Stimulated activated CD4-positive, alpha-beta T cell treated with anti-CD3 and anti-CD28 coated beads, TNF-alpha, amount 100 ng/mL, for 24 hours (primary cell): Measurements from ENCODE around the gene TRIM3.
A peak's percentile ranks its signal among the peaks of the same experiment; 100 is the strongest.

ENCODE experiments used
- DNase-seq, 3 experiments: peaks; one replicate each; pipeline ENCODE4 v3.0.0-alpha.2; 2020; ENCODE audit warnings: low read depth in 3 of 3

Gene TRIM3

DNA sequence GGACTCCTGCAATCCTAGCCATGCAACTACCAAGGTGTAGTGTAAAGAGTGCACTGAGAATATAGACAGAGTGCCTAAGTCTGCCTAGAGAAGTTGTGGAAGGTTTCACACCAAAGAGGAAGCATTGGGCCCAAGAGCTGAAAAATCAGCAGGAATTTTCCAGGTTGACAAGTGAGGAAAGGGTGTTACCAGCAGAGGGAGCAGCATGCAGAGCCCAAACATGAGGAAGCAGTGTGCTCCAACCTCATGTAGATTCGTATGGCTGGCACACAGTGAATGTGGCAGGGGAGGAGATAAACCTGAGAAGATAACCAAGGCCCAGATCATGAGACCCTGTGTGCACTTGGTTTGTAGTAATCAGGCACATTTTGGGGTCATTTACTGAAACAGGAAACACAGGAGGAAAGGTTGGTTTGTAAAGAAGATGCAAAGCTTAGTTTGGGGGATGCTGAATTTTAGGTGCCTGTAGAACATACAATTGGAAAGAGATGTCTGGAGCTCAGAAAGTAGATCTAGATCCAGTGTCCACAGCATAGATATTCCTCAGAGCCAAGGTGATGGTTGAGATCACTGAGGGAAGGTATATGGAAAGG lies 34.7 kb downstream of the TRIM3 start:
- DNase-seq = peak in 1 of 3 experiments; percentile 20

DNA sequence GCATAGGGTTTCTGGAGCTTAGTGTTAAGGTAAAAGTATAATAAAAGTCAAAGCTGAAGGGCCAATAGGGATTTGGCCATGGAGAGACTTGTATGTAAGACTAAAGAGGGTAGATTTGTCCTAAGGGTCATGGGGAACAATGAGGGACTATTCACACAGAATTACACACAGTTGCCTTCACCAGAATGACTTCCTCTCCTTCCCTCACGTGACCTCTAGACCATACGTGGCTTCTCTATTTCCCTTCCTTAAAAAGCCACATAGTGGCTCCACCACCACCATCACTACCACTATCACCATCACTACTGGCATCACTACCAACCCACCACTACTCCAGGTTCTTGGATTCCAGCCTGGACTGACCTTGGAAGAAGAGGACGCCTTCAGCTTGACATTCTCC lies 35.7 kb downstream of the TRIM3 start:
- DNase-seq = no peak

DNA sequence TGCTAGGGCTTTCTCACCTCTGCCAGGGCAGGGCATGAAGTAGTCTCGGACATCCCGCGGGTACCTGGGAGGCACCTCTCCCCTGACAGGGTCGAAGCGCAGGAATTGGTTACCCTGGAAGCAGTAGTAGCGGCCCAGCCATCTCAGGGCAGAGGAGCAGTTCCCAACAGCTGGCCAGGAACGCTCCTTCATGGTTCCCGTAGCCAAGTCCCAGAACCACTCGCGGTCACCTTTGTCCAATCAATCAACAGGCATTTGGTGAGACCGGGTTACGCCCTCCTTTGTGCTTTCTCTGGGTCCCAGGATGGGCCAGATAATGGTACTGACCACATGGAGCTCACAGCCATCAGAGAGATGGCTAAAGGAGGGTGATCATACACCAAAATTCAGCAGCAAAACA lies 36.3 kb downstream of the TRIM3 start:
- no peak for DNase-seq

DNA sequence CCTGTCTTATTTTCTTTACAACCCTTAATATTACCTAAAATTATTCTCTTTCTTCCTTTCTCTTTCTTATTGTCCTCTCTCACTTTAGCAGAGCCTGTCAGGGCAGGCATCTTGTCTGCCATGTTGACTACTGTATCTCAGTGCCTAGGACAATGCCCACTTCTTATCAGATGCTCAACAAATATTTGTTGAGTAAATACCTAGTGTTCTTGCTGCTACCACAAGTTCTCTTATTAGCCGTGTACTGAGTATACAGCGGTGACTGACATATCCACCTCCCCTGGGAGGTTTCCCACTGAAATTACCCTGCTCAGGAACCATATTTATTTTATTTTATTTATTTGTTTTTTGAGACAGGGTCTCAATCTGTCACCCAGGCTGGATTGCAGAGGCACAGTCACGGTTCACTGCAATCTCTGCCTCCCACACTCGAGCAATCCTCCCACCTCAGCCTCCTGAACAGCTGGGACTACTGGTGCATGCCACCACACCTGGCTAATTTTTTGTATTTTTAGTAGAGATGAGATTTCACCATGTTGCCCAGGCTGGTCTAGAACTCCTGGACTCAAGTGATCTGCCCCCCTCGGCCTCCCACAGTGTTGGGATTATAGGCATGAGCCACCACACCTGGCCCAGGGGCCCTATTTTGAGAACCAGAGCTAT lies 39.6 kb downstream of the TRIM3 start:
- DNase-seq = no peak

GRCh38 chr11:6431861-6432260 lies 41.9 kb downstream of the TRIM3 start:
- DNase-seq = no peak

DNA sequence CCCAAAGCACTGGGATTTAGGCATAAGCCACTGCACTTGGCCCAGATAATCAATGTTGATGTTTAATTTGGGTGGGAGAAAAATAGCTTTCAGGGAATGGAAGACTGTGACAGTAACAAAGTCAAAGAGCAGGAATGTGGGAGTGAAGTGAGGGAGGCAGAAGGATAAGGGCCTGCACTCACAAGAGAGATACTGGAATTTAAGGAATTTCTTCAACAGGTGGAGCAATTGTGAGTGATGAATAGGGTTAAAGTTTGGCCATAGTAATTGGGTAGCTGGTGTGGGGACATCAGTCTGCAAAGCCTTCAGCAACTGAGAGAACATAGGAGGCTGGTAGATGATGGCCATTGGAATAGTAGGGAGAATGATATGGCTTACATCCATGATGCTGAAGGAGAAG lies 46.2 kb downstream of the TRIM3 start:
- no peak for DNase-seq

- no peak for DNase-seq
Measured at GRCh38 chr11:6420677-6421076, 53.1 kb downstream of the TRIM3 start.

DNA sequence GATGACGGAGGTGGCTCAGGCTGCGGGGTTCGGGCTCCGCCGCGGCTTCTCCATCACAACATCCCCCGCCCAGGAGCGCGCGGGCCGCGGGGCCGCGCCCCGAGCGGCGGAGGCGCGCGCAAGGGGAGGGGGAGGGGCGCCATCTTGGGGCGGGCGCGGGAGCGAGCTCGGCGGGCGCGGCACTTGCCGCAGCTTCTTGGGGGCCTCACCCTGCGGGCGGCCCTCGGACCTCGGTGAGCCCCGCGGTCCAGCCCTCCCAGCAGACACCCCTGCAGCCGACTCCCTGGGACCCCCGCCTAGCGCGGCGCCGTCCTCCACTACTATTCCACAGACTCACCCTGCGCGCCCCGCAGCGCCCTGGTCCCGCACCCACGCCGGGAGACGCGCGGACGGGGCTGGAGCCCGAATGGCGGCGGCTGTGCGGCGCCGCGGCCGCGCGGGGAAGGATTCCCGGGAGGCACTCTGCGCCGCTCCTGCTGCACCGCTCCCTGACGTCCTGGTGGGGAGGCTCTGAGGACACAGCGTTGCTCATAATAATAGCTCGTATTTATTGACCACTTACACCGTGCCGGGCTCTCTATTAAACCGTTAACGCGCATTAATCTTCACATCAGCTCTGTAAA lies 54.6 kb downstream of the TRIM3 start, which contains the start of gene APBB1:
Gene APBB1, minus strand, starts transcription at position 86 of the 623 bp plus-strand sequence. CDS start 7,747 bp downstream, outside the sequence.
- peak; percentile 33 to 69 (median 55) for DNase-seq

DNA sequence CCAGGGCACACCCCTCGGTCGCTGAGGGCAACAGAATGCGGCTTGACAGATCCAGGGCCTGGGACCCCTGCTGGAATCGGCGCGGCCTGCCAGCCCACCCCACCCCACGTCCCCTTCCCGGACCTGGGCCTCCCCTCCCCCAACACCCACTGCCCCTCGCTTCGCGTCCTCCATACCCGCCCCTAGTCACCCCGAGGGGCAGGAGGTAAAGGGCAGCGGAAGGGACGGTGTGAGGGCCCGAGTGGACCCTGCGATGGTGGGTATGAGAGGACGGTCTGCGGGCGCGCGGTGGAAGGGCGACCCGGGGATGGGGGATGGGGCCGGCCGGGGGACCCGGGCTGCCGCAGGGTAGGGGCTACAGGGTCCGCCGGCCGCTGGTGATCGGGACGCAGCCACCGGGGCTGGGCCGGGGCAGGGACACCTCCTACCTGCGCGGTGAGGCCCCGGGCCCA lies 55.2 kb downstream of the TRIM3 start:
- DNase-seq = no peak

- no peak for DNase-seq
Measured at GRCh38 chr11:6417907-6418556, 55.7 kb downstream of the TRIM3 start.

DNA sequence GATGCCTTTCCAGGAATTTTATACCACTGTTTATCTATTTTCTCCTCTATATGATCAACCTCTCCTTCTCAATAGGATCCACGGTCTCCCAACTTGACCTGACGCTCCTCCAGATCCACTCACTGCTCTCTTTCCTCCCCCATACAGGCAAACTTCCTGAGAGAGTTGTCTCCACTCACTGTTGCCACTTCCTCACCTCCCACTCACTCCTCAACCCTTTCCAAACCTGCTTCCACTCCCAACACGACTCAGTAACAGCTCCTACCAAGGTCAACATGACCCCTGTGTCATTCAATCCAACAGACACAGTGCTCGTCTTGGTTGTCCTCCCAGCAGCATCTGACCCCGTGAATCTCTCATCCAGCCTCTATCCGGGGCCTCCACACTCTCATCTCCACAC lies 57.9 kb downstream of the TRIM3 start:
- DNase-seq = no peak

DNA sequence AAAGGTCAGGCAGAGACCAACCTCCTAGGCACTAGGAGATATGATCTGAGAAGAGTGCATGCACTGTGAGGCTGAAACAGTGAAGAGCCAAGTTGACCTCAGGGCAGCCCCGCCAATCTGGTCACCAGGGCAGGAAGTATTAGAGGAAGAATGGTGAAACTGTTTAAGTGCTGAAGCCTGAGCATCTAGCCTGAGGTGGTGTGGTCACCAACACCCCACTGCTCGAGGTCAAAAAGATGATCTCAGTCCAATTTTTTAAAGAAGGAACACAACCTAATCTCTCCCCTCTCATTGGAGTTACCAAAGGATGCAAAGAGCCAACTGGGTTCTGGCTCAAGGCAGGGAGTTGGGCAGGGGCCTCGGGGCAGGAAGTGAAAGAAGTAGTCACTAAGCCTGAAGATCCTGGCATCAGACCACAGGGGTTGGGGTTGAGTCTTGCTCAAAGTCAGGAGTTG lies 58.8 kb downstream of the TRIM3 start:
- DNase-seq = no peak

DNA sequence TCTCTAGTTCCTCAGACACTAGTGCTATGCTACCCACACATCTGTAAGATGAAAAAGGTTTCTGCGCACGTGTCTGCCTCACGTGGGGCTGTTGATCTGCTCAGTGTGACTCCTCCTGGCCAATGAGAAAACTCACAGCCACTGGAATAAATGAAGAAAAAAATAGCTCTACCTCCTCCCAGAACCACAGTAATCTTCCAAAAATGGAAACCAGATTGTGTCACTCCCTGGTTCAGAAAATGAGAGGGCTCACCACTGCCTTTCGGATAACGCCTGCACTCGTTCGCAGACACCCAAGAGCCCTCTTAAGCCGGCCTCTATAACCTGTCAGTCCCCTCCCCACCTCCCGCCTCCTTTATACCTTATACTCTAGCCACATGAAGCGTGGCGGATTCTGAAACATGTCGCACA lies 59.9 kb downstream of the TRIM3 start:
- peak; percentile 44 to 74 (median 46) for DNase-seq

DNA sequence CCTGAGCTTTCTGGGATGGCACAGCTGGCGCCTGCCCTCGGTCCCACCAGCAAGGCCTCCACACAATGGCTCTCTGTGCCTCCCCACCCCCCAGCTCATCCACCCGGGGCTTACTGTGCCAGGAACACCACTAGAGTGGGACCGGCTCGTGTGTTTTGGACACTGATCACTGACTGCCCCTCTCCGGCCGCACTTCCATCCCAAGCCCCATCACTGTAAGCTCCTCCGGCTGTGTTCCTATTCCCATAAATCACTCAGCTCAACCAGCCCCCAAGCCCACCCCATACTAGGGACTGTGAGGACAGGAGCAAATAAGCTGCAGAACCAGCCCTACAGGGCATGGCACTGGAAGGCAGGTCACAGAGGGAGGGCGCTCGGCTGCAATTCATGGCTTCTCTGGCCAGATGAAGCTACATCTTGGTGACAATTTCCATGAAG lies 62.1 kb downstream of the TRIM3 start:
- no peak for DNase-seq

- no peak for DNase-seq
Measured at GRCh38 chr11:6410695-6411430, 62.9 kb downstream of the TRIM3 start.

- no peak for DNase-seq
Measured at GRCh38 chr11:6406370-6406769, 67.4 kb downstream of the TRIM3 start.

- no peak for DNase-seq
Measured at GRCh38 chr11:6405846-6406245, 67.9 kb downstream of the TRIM3 start.

DNA sequence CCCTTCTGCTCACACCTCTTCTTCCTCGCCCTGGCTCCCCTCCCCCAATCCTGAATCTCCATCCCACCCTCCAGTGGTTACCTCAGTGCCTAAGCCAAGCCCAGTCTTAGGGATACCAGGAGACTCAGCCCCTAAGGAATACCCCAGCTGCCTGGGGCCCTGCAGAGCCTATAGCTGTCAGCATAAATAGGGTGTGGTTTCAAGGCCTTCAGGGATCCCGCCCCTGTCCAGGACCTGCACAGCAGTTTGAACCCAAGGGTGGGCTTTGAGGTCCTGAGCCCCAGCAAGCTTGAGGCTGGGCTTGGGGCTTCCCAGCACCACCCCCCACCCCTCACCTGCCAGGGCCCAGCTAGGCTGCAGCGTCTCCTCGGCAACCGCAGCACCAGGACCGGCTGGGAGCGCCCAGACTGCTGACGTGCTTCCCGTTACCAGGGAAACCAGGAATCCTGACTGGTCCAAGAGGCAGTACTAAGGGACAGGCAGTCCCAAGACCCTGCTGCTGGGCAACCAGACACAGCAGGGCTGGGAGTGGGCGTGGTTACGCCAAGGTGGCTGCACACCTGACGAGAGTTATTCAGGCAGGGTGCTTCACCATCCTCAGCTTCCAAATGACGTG lies 68.6 kb downstream of the TRIM3 start:
- no peak for DNase-seq

DNA sequence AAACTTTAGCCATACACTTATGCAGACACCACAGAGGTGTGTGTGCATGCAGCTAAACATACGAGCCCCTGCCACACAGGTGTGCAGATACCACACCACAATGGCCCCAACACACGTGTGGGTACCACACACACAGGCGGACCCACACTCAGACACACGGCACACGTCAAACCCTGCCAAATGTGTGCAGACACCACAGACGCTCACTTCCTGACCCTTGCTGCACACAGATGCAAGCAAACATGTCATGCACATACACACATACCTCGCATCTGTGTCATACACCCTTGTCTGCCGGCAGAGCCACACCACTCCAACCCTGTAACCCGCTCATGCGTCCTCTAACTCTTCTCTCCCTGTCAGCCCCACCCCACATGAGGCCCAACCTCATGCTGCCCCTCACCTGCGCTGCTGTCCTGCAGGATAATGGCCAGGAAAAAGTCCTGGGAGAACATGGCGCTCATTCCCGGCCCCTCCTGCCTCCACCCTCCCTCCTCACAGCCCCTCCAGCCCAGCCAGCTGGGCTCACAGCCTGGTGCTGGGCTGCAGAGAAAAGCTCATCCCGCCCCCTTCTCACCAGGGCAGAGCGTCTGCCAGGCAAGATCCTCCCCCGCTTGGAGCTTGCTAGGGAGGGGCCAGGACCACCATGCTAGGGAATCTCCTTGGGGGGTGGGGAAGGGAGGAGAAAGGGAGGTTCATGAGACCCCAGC lies 69.2 kb downstream of the TRIM3 start:
- no peak for DNase-seq

DNA sequence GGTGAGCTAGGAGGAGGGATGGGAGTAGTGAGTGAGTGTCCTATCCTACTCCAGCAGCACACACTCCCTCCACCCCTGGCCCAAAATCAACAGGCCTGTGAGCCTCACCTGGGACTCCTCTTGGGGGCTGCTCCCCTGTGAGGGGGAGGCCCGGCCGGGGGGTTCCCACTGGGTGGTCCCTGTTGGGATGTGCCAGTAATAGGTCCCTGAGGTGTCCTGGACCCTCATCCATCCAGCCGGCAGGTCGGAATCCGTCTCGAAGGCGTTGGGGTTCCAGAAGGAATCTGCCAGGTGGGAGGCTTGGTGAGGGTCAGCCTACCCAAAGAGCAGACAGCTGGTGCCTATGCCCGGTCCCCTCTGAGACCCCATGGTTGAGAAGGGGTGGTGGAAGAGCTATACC lies 70.2 kb downstream of the TRIM3 start:
- DNase-seq = no peak

DNA sequence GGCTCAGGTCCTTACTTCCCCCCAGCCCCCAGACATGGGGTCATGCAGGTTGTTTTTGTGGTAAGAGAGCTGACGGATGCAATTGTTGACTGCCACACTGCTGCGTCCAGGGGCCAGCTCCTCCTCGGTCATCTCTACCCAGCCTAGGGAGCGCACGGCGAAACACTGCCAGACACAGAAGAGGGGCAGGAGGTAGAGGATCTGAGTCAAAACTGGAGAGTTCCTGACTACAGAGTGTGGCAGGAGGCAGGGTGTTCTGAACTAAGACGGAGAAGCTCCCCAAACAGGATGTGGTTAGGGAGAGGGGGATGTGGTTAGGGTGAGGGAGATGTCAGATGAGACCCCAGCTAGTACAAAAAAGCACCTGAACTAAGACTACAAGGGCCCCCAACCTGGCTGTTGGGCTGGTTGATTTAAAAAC lies 71.2 kb downstream of the TRIM3 start:
- peak; percentile 33 to 52 (median 51) for DNase-seq
